ENCODE data around the gene TANK.
"Not testable (repeated sequence)": the region's sequence is repeated elsewhere in the genome, so short reads cannot be mapped to it uniquely, and the experiment has no call there.

The TANK gene

GRCh38 chr2:161173541-161174194, 13.4 kb downstream of the TANK start:
- CTCF ChIA-PET = interaction anchor here (0.9 to 1.3 kb wide), 3 partner anchors 10 to 44 kb away, joined by 3 read pairs; no protein-coding TSS in a partner anchor
- DNase-seq (ENCODE audit: extremely low spot score) = no peak
- POLR2A ChIA-PET = no interaction called here
- no peak for TF ChIP-seq CTCF (IDR thresholded peaks at IDR 0.05; ENCODE audit: control extremely low read depth, extremely low read depth, low read depth, missing control alignments)

- no peak for DNase-seq (ENCODE audit: extremely low spot score)
- no peak for TF ChIP-seq CTCF (IDR thresholded peaks at IDR 0.05; ENCODE audit: control extremely low read depth, extremely low read depth, low read depth, missing control alignments)
- POLR2A ChIA-PET = no interaction called here
- CTCF ChIA-PET = no interaction called here
Observed at GRCh38 chr2:161177969-161178368, 17.7 kb downstream of the TANK start.

DNA sequence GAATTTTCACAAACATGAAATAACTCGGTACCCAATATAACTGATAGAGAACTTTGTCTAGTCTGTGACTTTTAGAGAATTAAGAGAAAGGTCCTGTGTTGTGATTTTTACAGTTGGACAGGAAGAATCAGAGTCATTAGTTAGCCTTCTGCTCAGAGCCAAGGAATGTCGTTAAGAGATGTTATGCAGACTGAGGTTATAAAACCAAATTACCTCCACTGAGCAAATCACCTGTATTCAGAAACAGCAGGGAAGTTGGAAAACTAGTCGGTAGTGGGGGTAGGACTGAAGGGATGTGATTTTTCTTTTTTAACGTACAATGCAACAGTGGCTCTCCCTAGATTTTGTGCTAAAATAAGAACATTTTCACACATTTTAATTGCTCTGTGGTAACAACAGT, 18.5 kb downstream of the TANK start:
- no peak for TF ChIP-seq CTCF (IDR thresholded peaks at IDR 0.05; ENCODE audit: control extremely low read depth, extremely low read depth, low read depth, missing control alignments)
- CTCF ChIA-PET = no interaction called here
- POLR2A ChIA-PET = no interaction called here
- no peak for DNase-seq (ENCODE audit: extremely low spot score)

DNA sequence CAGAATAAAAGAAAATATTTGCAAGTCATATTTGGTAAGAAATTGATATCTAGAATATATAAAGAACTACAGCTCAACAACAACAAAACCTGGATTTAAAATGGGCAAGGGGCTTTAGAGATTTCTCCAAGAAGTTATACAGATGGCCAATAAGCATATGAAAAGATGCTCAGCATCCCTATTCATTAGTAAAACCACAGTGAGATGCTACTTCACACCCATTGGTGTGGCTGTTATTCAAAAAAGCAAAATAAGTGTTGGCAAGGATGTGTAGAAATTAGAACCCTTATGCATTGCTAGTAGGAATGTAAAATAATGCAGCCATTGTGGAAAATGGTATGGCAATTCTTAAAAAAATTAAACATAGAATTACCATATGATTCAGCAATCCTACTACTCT, 29.8 kb downstream of the TANK start:
- TF ChIP-seq CTCF (IDR thresholded peaks at IDR 0.05; ENCODE audit: control extremely low read depth, extremely low read depth, low read depth, missing control alignments) = no peak
- DNase-seq (ENCODE audit: extremely low spot score) = no peak
- ChIA-PET CTCF (no interaction called here), POLR2A (no interaction called here)

DNA sequence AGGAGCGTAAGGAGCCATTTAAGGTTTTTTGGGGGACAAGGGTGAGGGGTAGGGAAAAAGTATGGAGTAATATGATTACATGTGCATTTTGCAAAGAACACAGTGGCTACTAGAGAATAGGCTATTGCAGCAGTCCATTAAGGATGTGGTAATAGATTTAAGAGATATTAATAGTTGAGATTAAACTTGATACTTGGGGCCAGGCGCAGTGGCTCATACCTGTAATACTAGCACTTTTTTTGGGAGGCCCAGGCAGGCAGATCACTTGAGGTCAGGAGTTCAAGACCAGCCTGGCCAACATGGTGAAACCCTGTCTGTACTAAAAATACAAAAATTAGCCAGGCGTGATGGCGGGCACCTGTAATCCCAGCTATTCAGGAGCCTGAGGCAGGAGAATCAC, 35.4 kb downstream of the TANK start:
- DNase-seq (ENCODE audit: extremely low spot score); POLR2A ChIA-PET: not testable (repeated sequence)
- CTCF ChIA-PET = interaction anchor here (0.9 to 1.7 kb wide), 6 partner anchors 8 to 132 kb away, joined by 3 to 6 read pairs (median 4); no protein-coding TSS in a partner anchor

- peak; percentile 11 for DNase-seq (ENCODE audit: extremely low spot score)
- ChIA-PET CTCF (interaction anchor here (1.1 kb wide), 1 partner anchor 8 kb away, joined by 3 read pairs; no protein-coding TSS in a partner anchor), POLR2A (no interaction called here)
- no peak for TF ChIP-seq CTCF (IDR thresholded peaks at IDR 0.05; ENCODE audit: control extremely low read depth, extremely low read depth, low read depth, missing control alignments)
Observed at GRCh38 chr2:161199912-161200701, 39.9 kb downstream of the TANK start.

DNA sequence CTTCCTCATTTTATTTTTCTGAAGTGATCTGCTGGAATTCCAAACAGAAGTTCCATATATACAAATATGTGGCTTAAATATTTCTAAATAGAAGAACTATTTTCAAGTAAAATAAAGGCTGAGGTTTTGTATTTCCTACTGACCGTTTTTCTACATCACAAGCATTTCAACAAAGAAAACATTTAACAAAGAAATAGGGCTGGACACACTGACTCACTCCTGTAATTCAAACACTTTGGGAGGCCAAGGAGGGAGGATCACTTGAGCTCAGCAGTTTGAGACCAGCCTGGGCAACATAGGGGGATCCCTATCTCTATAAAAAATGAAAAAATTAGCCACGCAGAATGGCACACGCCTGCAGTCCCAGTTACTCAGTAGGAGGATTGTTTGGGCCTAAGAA, 44.6 kb downstream of the TANK start:
- DNase-seq (ENCODE audit: extremely low spot score) = no peak
- ChIA-PET CTCF (interaction anchor here (1.0 to 1.8 kb wide), 3 partner anchors 9 to 36 kb away, joined by 3 to 5 read pairs (median 3); no protein-coding TSS in a partner anchor), POLR2A (no interaction called here)
- no peak for TF ChIP-seq CTCF (IDR thresholded peaks at IDR 0.05; ENCODE audit: control extremely low read depth, extremely low read depth, low read depth, missing control alignments)
